Measurements from ENCODE around the gene ACVRL1.

- no peak for TF ChIP-seq CTCF (IDR thresholded peaks at IDR 0.05)
- TF ChIP-seq SIN3A (IDR thresholded peaks at IDR 0.05; ENCODE audit: borderline replicate concordance, insufficient read depth, low read depth, low read length), result no peak
- TF ChIP-seq REST (IDR thresholded peaks at IDR 0.05; ENCODE audit: insufficient read depth in 1 of 2, low read depth in 2 of 2, low read length in 1 of 2), result no peak
- no peak for TF ChIP-seq POLR2AphosphoS5 (IDR thresholded peaks at IDR 0.05; ENCODE audit: low read depth, low read length)
Observed at GRCh38 chr12:51960890-51961289, 53.6 kb downstream of the ACVRL1 start.

All from Panc1 (cell line).